HG03439 (cell line): Measurements from ENCODE around the gene SHISA7.

Experiments used
- ATAC-seq: cut with Tn5 transposase; IDR thresholded peaks from one replicate; pipeline ENCODE4 v1.9.1; 2021; ENCODE audit warnings: mild to moderate bottlenecking, moderate library complexity; ENCODE audit not compliant: unreplicated experiment

Gene SHISA7

GRCh38 chr19:55482156-55482961 lies 39.3 kb upstream of the SHISA7 start:
- ATAC-seq: no peak

- ATAC-seq: no peak
Observed at GRCh38 chr19:55481794-55482155, 38.7 kb upstream of the SHISA7 start.

- no peak for ATAC-seq
Observed at GRCh38 chr19:55481148-55481793, 38.2 kb upstream of the SHISA7 start.

- ATAC-seq: no peak
Observed at GRCh38 chr19:55479451-55480230, 36.5 kb upstream of the SHISA7 start.

- ATAC-seq: no peak
Observed at GRCh38 chr19:55479045-55479444, 35.9 kb upstream of the SHISA7 start.

- ATAC-seq: no peak
Observed at GRCh38 chr19:55478364-55478763, 35.3 kb upstream of the SHISA7 start.

- no peak for ATAC-seq
Observed at GRCh38 chr19:55477905-55478304, 34.8 kb upstream of the SHISA7 start.

- ATAC-seq: peak; percentile 90
Observed at GRCh38 chr19:55476100-55476775, 33.1 kb upstream of the SHISA7 start, which contains the start of gene ZNF628. Gene ZNF628, plus strand, starts transcription at chr19:55476617. Its CDS starts 3,294 bp downstream, at chr19:55479911.

- no peak for ATAC-seq
Observed at GRCh38 chr19:55474269-55475265, 31.5 kb upstream of the SHISA7 start.

- ATAC-seq: no peak
Observed at GRCh38 chr19:55473225-55474012, 30.3 kb upstream of the SHISA7 start.

- ATAC-seq: no peak
Observed at GRCh38 chr19:55472463-55472862, 29.4 kb upstream of the SHISA7 start.

- no peak for ATAC-seq
Observed at GRCh38 chr19:55471266-55471665, 28.2 kb upstream of the SHISA7 start.

GRCh38 chr19:55468054-55468393 lies 24.9 kb upstream of the SHISA7 start:
- no peak for ATAC-seq

GRCh38 chr19:55467236-55468053 lies 24.3 kb upstream of the SHISA7 start:
- peak; percentile 56 for ATAC-seq

GRCh38 chr19:55466241-55466614 lies 23.1 kb upstream of the SHISA7 start:
- ATAC-seq: no peak

GRCh38 chr19:55465460-55466240 lies 22.6 kb upstream of the SHISA7 start:
- no peak for ATAC-seq

- no peak for ATAC-seq
Observed at GRCh38 chr19:55464662-55465054, 21.6 kb upstream of the SHISA7 start, which contains the start of gene C19orf85. Gene C19orf85, minus strand, starts transcription at chr19:55464751. Its CDS starts 197 bp downstream, at chr19:55464554.
